ENCODE data around the gene NEFH.

NEFH gene

DNA sequence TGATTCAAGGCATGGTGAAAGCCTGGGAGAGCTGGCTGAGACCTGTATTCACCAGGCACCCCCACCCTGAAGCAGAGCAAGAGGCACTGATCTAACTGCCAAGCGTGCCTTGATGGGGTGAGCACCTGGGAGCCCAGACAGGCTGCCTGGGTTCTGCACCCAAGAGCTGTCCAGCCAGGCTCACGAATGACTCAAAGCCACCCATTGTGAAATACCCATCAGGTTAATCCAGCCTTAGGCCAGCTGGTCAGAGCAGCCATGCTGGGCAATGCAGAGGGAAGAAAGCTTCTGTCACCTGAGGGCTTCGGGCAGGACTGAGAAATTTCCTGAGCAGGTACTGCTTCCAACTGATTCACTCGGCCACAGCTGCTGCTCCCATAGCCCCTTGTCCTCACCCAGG, 51.4 kb downstream of the NEFH start:
- TF ChIP-seq, protein P1, sequence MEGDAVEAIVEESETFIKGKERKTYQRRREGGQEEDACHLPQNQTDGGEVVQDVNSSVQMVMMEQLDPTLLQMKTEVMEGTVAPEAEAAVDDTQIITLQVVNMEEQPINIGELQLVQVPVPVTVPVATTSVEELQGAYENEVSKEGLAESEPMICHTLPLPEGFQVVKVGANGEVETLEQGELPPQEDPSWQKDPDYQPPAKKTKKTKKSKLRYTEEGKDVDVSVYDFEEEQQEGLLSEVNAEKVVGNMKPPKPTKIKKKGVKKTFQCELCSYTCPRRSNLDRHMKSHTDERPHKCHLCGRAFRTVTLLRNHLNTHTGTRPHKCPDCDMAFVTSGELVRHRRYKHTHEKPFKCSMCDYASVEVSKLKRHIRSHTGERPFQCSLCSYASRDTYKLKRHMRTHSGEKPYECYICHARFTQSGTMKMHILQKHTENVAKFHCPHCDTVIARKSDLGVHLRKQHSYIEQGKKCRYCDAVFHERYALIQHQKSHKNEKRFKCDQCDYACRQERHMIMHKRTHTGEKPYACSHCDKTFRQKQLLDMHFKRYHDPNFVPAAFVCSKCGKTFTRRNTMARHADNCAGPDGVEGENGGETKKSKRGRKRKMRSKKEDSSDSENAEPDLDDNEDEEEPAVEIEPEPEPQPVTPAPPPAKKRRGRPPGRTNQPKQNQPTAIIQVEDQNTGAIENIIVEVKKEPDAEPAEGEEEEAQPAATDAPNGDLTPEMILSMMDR (IDR thresholded peaks at IDR 0.05), result no peak
- Histone ChIP-seq H3K4me3 (ENCODE audit: low read depth in 1 of 2, low read length in 1 of 2) (no peak overlapping the region), H3K4me1 (ENCODE audit: control insufficient read depth in 1 of 2, insufficient read depth in 1 of 2, low read depth in 1 of 2, low read length in 1 of 2) (no peaks in the 10 kb centered on the region), H3K27me3 (no peaks in the 10 kb centered on the region), H3K36me3 (peaks cover 100% of the 10 kb centered on the region), H3K9me3 (no peaks in the 10 kb centered on the region), H3K27ac (no peak overlapping the region)

DNA sequence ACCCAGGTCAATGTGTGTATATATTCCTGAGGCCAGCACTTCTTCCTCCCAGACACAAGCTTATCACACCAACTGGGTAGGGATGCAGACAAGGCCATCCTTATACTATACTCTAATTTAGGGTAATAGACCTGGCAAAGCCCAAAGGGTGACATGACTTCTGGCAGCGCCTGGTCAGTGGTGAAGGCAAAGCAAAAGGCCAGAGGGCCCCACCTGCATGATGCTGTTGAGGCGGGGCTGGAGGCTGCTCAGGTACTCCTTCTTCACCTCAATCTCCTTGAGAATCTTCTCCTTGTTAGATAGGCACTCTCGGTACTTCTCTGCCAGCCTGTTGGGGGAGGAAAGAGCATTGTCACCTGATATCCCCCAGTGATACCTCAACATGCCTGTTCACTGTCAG, 56.4 kb downstream of the NEFH start:
- TF ChIP-seq, protein P1 (IDR thresholded peaks at IDR 0.05), result no peak
- no peak overlapping the region for H3K27ac ChIP-seq
- no peak overlapping the region for H3K4me3 ChIP-seq (ENCODE audit: low read depth in 1 of 2, low read length in 1 of 2)
- no peaks in the 10 kb centered on the region for H3K27me3 ChIP-seq
- H3K36me3 ChIP-seq, result peaks cover 95% of the 10 kb centered on the region
- H3K4me1 ChIP-seq (ENCODE audit: control insufficient read depth in 1 of 2, insufficient read depth in 1 of 2, low read depth in 1 of 2, low read length in 1 of 2), result peaks cover 11 to 16% of the 10 kb centered on the region in 2 experiments
- no peaks in the 10 kb centered on the region for H3K9me3 ChIP-seq

DNA sequence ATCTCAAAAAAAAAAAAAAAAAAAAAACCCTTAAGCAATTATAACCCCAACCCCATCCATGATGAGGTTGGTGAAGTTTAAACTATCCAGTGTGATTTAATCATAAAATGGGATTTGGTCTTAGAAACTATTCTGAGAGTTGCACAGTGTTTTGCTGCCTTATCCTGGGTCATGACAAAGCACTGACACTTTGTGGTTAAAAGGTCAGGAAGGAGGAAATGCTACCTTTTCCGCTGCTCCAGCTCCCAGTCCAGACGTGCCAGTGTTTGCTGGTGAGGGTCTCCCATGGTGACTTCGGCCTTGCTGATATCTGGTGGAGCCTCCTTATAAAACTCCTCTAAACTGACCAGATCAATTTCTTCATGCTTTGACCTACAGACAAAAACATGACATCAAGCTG, 59.1 kb downstream of the NEFH start:
- H3K4me1 ChIP-seq (ENCODE audit: control insufficient read depth in 1 of 2, insufficient read depth in 1 of 2, low read depth in 1 of 2, low read length in 1 of 2), result peaks cover 29 to 41% of the 10 kb centered on the region in 2 experiments
- H3K27ac ChIP-seq, result peak overlapping the region; percentile 62
- H3K27me3 ChIP-seq, result no peaks in the 10 kb centered on the region
- peaks cover 82% of the 10 kb centered on the region for H3K36me3 ChIP-seq
- TF ChIP-seq, protein P1 (IDR thresholded peaks at IDR 0.05), result no peak
- H3K4me3 ChIP-seq (ENCODE audit: low read depth in 1 of 2, low read length in 1 of 2), result no peak overlapping the region
- H3K9me3 ChIP-seq, result no peaks in the 10 kb centered on the region

Data from neutrophil (primary cell).